T-helper 17 cell (primary cell): ENCODE data around the gene ZNF213. TPM values are rescaled to one million over a fixed set of nuclear protein-coding genes. Genes with fewer than 3 reads are reported as not detected.
A peak's percentile ranks its signal among the peaks of the same experiment; 100 is the strongest.

Source experiments
- ATAC-seq: fragments of 150-1000 bp; cut with Tn5 transposase; 2 replicates; pipeline ENCODE4 v1.10.0; 2021; ENCODE audit warnings: mild to moderate bottlenecking, moderate library complexity
- DNase-seq, 3 donors: peaks; one replicate each; pipeline versions ENCODE4 v3.0.0 to v3.0.0-alpha.2; 2020 to 2021
- H3K9me3 ChIP-seq: one replicate; pipeline ENCODE4 v1.7.0; 2013; ENCODE audit warnings: low read length, mild to moderate bottlenecking; ENCODE audit not compliant: control insufficient read depth, poor library complexity, severe bottlenecking
- H3K27ac Mint-ChIP-seq: one replicate; pipeline ENCODE4 v1.8.0; 2022; ENCODE audit warnings: mild to moderate bottlenecking, moderate library complexity, mixed read lengths
- H3K27me3 Mint-ChIP-seq: one replicate; pipeline ENCODE4 v1.8.0; 2022; ENCODE audit warnings: mixed read lengths
- H3K36me3 Mint-ChIP-seq: one replicate; pipeline ENCODE4 v1.8.0; 2022; ENCODE audit warnings: low read depth, mixed read lengths
- H3K4me1 Mint-ChIP-seq: one replicate; pipeline ENCODE4 v1.8.0; 2022; ENCODE audit warnings: mild to moderate bottlenecking, mixed read lengths
- H3K4me3 Mint-ChIP-seq: one replicate; pipeline ENCODE4 v1.8.0; 2022; ENCODE audit warnings: mild to moderate bottlenecking, moderate library complexity, mixed read lengths
- total RNA-seq, 4 donors: library from RNA in 2 of 4; stranded (reverse) in 2 of 4; gene quantifications; one replicate each; pipeline ENCODE4 v1.2.3 and lab custom pipeline; 2022 to 2026

Gene ZNF213
- total RNA-seq, 2 donors from 2014 or later: 3.1 to 3.4 TPM

GRCh38 chr16:3095869-3096268 is 39.0 kb upstream of the ZNF213 start:
- Mint-ChIP-seq H3K36me3 (no peaks in the 10 kb centered on the region), H3K4me3 (peak overlapping the region; percentile 2), H3K4me1 (peaks cover 22% of the 10 kb centered on the region), H3K27me3 (no peaks in the 10 kb centered on the region), H3K27ac (peak overlapping the region; percentile 84)
- no peaks in the 10 kb centered on the region for H3K9me3 ChIP-seq
- peak; percentile 35 to 43 (median 41) for DNase-seq
- peak; percentile 75 for ATAC-seq

GRCh38 chr16:3096362-3096761 is 38.5 kb upstream of the ZNF213 start:
- H3K9me3 ChIP-seq: no peaks in the 10 kb centered on the region
- no peak for ATAC-seq
- Mint-ChIP-seq H3K4me3 (no peak overlapping the region), H3K27me3 (no peaks in the 10 kb centered on the region), H3K36me3 (no peaks in the 10 kb centered on the region), H3K27ac (peak overlapping the region; percentile 84), H3K4me1 (peaks cover 20% of the 10 kb centered on the region)
- no peak for DNase-seq

- H3K27me3 Mint-ChIP-seq: no peaks in the 10 kb centered on the region
Measured at GRCh38 chr16:3097266-3097665, 37.6 kb upstream of the ZNF213 start.

GRCh38 chr16:3098459-3099394 is 36.1 kb upstream of the ZNF213 start, which contains the start of gene ZSCAN10:
Gene ZSCAN10 (minus strand): TSS chr16:3099294. CDS start chr16:3092937, 6,357 bp downstream.
- Mint-ChIP-seq H3K4me3 (peak within 1 kb of the TSS; percentile 84), H3K27ac (peak within 1 kb of the TSS; percentile 37), H3K27me3 (no peaks in the 10 kb centered on the region), H3K36me3 (no peaks in the 10 kb centered on the region), H3K4me1 (peaks cover 23% of the 10 kb centered on the region)
- DNase-seq (no peak), ATAC-seq (no peak)
- H3K9me3 ChIP-seq: no peaks in the 10 kb centered on the region

More at GRCh38 chr16:3097266-3097665, 37.6 kb upstream of the ZNF213 start:
- H3K36me3 Mint-ChIP-seq: no peaks in the 10 kb centered on the region
- no peak overlapping the region for H3K27ac Mint-ChIP-seq
- peaks cover 23% of the 10 kb centered on the region for H3K4me1 Mint-ChIP-seq
- DNase-seq: no peak
- no peaks in the 10 kb centered on the region for H3K9me3 ChIP-seq
- no peak for ATAC-seq
- no peak overlapping the region for H3K4me3 Mint-ChIP-seq

GRCh38 chr16:3099395-3099731 is 35.5 kb upstream of the ZNF213 start:
- DNase-seq (no peak), ATAC-seq (no peak)
- peaks cover 22% of the 10 kb centered on the region for H3K4me1 Mint-ChIP-seq
- no peaks in the 10 kb centered on the region for H3K27me3 Mint-ChIP-seq
- H3K4me3 Mint-ChIP-seq: no peak overlapping the region
- H3K27ac Mint-ChIP-seq: peak overlapping the region; percentile 37
- H3K36me3 Mint-ChIP-seq: no peaks in the 10 kb centered on the region
- no peaks in the 10 kb centered on the region for H3K9me3 ChIP-seq

- Mint-ChIP-seq H3K36me3 (no peaks in the 10 kb centered on the region), H3K4me3 (peak overlapping the region; percentile 84), H3K27ac (peak overlapping the region; percentile 37), H3K4me1 (peaks cover 17% of the 10 kb centered on the region), H3K27me3 (no peaks in the 10 kb centered on the region)
- H3K9me3 ChIP-seq: no peaks in the 10 kb centered on the region
- DNase-seq (peak; percentile 73 to 90 (median 88)), ATAC-seq (peak; percentile 86)
Measured at GRCh38 chr16:3099732-3100499, 34.9 kb upstream of the ZNF213 start.

- H3K4me3 Mint-ChIP-seq: peak overlapping the region; percentile 86
- peak in 1 of 3 donors; percentile 26 for DNase-seq
- peaks cover 20% of the 10 kb centered on the region for H3K4me1 Mint-ChIP-seq
- H3K9me3 ChIP-seq: no peaks in the 10 kb centered on the region
- H3K27ac Mint-ChIP-seq: peak overlapping the region; percentile 88
- no peak for ATAC-seq
- H3K27me3 Mint-ChIP-seq: no peaks in the 10 kb centered on the region
- H3K36me3 Mint-ChIP-seq: no peaks in the 10 kb centered on the region
Measured at GRCh38 chr16:3101018-3101840, 33.6 kb upstream of the ZNF213 start.

- H3K36me3 Mint-ChIP-seq: no peaks in the 10 kb centered on the region
- DNase-seq: no peak
Measured at GRCh38 chr16:3101841-3102470, 32.9 kb upstream of the ZNF213 start.

GRCh38 chr16:3106205-3106928 is 28.5 kb upstream of the ZNF213 start:
- DNase-seq: peak; percentile 84 to 91 (median 88)
- Mint-ChIP-seq H3K4me1 (peaks cover 17% of the 10 kb centered on the region), H3K36me3 (no peaks in the 10 kb centered on the region), H3K27ac (peak overlapping the region; percentile 90), H3K27me3 (no peaks in the 10 kb centered on the region), H3K4me3 (peak overlapping the region; percentile 87)
- H3K9me3 ChIP-seq: no peaks in the 10 kb centered on the region
- ATAC-seq: peak; percentile 97

More at GRCh38 chr16:3101841-3102470, 32.9 kb upstream of the ZNF213 start:
- H3K27ac Mint-ChIP-seq: peak overlapping the region; percentile 88
- ATAC-seq: no peak
- peaks cover 24% of the 10 kb centered on the region for H3K4me1 Mint-ChIP-seq
- H3K4me3 Mint-ChIP-seq: peak overlapping the region; percentile 86
- H3K27me3 Mint-ChIP-seq: no peaks in the 10 kb centered on the region
- no peaks in the 10 kb centered on the region for H3K9me3 ChIP-seq

GRCh38 chr16:3112058-3112880 is 22.6 kb upstream of the ZNF213 start, which contains the start of gene ZNF205:
Gene ZNF205 (plus strand): TSS chr16:3112586. CDS start chr16:3113431, 845 bp downstream.
- ATAC-seq (no peak), DNase-seq (no peak)
- no peaks in the 10 kb centered on the region for H3K9me3 ChIP-seq
- H3K27me3 Mint-ChIP-seq: peaks cover 20% of the 10 kb centered on the region
- no peaks in the 10 kb centered on the region for H3K36me3 Mint-ChIP-seq
- H3K4me3 Mint-ChIP-seq: no peak within 1 kb of the TSS
- peak within 1 kb of the TSS; percentile 24 for H3K27ac Mint-ChIP-seq
- peaks cover 1% of the 10 kb centered on the region for H3K4me1 Mint-ChIP-seq

- ATAC-seq (no peak), DNase-seq (no peak)
- H3K36me3 Mint-ChIP-seq: no peaks in the 10 kb centered on the region
- no peaks in the 10 kb centered on the region for H3K9me3 ChIP-seq
- H3K4me1 Mint-ChIP-seq: no peaks in the 10 kb centered on the region
- peaks cover 20% of the 10 kb centered on the region for H3K27me3 Mint-ChIP-seq
- peak overlapping the region; percentile 24 for H3K27ac Mint-ChIP-seq
- H3K4me3 Mint-ChIP-seq: no peak overlapping the region
Measured at GRCh38 chr16:3112881-3113574, 21.8 kb upstream of the ZNF213 start.
